HepG2 (cell line): ENCODE results near the gene PLSCR4. TPM values are rescaled to one million over a fixed set of nuclear protein-coding genes. Genes with fewer than 3 reads are reported as not detected.

Experiments used
- CCDC6 ChIP-seq: sonication (generic); formaldehyde crosslinking; IDR thresholded peaks from 2 replicates; pipeline ENCODE4 v1.8.1; 2022; ENCODE audit warnings: mild to moderate bottlenecking, missing genetic modification reagents, moderate library complexity
- EHMT2 ChIP-seq: fragments of 200-600 bp; sonication (generic); IDR thresholded peaks from 2 replicates; pipeline ENCODE4 v1.7.0; 2017; ENCODE audit warnings: antibody characterized with exemption, low read depth, low read length, borderline replicate concordance
- ISL2 ChIP-seq: sonication (generic); formaldehyde crosslinking; IDR thresholded peaks from 2 replicates; pipeline ENCODE4 v1.5.0; 2020; ENCODE audit warnings: missing genetic modification reagents
- KMT2B ChIP-seq: IDR thresholded peaks from 2 replicates; pipeline ENCODE4 v1.6.1; 2016; ENCODE audit warnings: missing genetic modification reagents, missing compliant biosample characterization
- NCOA2 ChIP-seq: sonication (generic); formaldehyde crosslinking; IDR thresholded peaks from 2 replicates; pipeline ENCODE4 v1.8.0; 2022; ENCODE audit warnings: inconsistent platforms
- NKX3-1 ChIP-seq: sonication (generic); formaldehyde crosslinking; IDR thresholded peaks from 2 replicates; pipeline ENCODE4 v1.5.0; 2020; ENCODE audit warnings: missing genetic modification reagents
- SMYD3 ChIP-seq: sonication (generic); formaldehyde crosslinking; IDR thresholded peaks from 2 replicates; pipeline ENCODE4 v1.8.1; 2023; ENCODE audit warnings: mild to moderate bottlenecking, missing genetic modification reagents
- SRSF1 ChIP-seq: fragments of 200-400 bp; formaldehyde crosslinking; optimal IDR thresholded peaks from 2 replicates; pipeline ENCODE3; 2017; ENCODE audit warnings: mild to moderate bottlenecking, low read depth, low read length, moderate library complexity
- TOE1 ChIP-seq: sonication (generic); formaldehyde crosslinking; IDR thresholded peaks from 2 replicates; pipeline ENCODE4 v1.4.0; 2020; ENCODE audit warnings: mild to moderate bottlenecking, missing genetic modification reagents
- TSC22D2 ChIP-seq: sonication (generic); formaldehyde crosslinking; IDR thresholded peaks from 2 replicates; pipeline ENCODE4 v1.5.1; 2020; ENCODE audit warnings: missing genetic modification reagents, mild to moderate bottlenecking, borderline replicate concordance
- ZNF205 ChIP-seq: IDR thresholded peaks from 2 replicates; pipeline ENCODE4 v1.6.1; 2018; ENCODE audit warnings: missing biosample characterization, missing genetic modification reagents
- ZNF709 ChIP-seq: sonication (generic); formaldehyde crosslinking; IDR thresholded peaks from 2 replicates; pipeline ENCODE4 v1.5.0; 2020; ENCODE audit warnings: mild to moderate bottlenecking, missing genetic modification reagents
- ZNF75D ChIP-seq: sonication (generic); formaldehyde crosslinking; IDR thresholded peaks from 2 replicates; pipeline ENCODE4 v1.8.1; 2023; ENCODE audit warnings: missing genetic modification reagents, mild to moderate bottlenecking, borderline replicate concordance
- ZNF761 ChIP-seq: sonication (generic); formaldehyde crosslinking; conservative IDR thresholded peaks from 2 replicates; pipeline ENCODE4 v1.4.0; 2020; ENCODE audit warnings: mild to moderate bottlenecking, missing genetic modification reagents
- ZZZ3 ChIP-seq: sonication (generic); formaldehyde crosslinking; IDR thresholded peaks from 2 replicates; pipeline ENCODE4 v1.4.0; 2020; ENCODE audit warnings: missing genetic modification reagents, mild to moderate bottlenecking, borderline replicate concordance
- polyA plus RNA-seq, 8 experiments: library from polyadenylated mRNA; depleted of rRNA in 3 of 8; stranded (reverse) in 7 of 8; unstranded in 1 of 8; fragments of >200 nt; fragmentation: Illumina TruSeq in 4 of 8; extraction: Trizol in 4 of 8; gene quantifications; 2 replicates each; pipeline versions ENCODE4 v1.2.1 to v1.2.3, GENCODE V29; 2011 to 2016; ENCODE audit warnings: low read depth in 4 of 8, missing spikeins in 1 of 8, mixed read lengths in 1 of 8; ENCODE audit not compliant: insufficient read depth in 1 of 8
- total RNA-seq, 5 experiments: library from RNA; depleted of rRNA; stranded (reverse); fragments of >200 nt; fragmentation: Illumina TruSeq; extraction: Trizol; gene quantifications; 2 replicates each; pipeline ENCODE4 v1.2.3, GENCODE V29; 2016; ENCODE audit warnings: low read depth in 1 of 5
- TF ChIP-seq, protein P1 (sequence below): sonication (generic); formaldehyde crosslinking; IDR thresholded peaks from 2 replicates; pipeline ENCODE4 v1.4.0; 2020; ENCODE audit warnings: missing genetic modification reagents, borderline replicate concordance
- TF ChIP-seq, protein P2 (sequence below): sonication (generic); formaldehyde crosslinking; IDR thresholded peaks from 2 replicates; pipeline ENCODE4 v1.8.0; 2022; ENCODE audit warnings: mild to moderate bottlenecking, missing genetic modification reagents

Gene PLSCR4
- total and polyA plus RNA-seq, 2 of the 13 experiments (the other 11 are each of a cell fraction or from before 2014, with no cell fraction given) = 1.5 to 59.0 TPM

DNA sequence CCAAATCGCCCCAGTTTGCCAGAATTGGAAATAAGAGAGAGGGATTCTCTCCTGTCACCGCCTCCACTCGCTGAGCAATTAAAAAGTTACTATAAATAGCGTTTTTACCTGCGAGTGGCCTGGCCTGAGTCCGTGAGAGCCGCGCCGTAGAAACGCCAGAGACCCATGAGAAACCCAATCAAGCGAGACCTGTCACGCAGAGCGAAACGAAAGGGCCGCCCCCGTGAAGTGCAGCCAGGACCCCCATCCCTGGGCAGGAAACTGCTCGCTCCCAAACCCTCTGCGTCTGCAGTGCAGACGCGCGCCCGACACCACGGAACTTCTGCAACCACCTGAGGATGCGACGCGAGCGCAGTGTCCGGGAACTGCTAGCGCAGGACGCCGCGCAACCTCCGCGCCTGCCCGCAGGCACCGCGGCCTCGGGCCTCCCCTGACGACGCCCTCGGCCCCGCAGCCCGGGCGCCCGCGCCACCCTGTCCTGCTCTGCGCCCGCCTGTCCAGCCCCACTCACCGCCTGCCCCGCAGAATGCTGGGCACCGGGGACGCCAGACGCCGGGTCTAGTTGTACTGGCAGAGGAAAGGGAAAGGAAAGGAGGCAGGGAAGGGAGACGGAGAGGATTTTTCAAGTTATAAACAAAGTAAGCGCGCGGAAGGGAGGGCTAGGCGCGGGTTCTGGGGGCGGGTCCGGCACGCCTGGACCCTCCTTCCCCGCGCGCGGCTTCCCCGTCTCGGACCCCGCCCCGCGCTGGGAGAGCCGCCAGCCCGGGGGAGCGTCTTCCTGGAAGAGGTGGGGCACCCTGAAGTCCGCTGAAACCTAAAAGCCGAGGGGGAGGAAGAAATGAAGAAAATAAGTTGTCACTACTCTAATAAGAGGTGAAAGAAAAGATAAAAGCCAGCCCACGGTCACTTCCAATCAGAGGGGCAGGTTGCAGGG, at the start of gene PLSCR4 (continued):
- no peak for TF ChIP-seq TSC22D2 (CRISPR knock-in tag)
- TF ChIP-seq, protein P1, sequence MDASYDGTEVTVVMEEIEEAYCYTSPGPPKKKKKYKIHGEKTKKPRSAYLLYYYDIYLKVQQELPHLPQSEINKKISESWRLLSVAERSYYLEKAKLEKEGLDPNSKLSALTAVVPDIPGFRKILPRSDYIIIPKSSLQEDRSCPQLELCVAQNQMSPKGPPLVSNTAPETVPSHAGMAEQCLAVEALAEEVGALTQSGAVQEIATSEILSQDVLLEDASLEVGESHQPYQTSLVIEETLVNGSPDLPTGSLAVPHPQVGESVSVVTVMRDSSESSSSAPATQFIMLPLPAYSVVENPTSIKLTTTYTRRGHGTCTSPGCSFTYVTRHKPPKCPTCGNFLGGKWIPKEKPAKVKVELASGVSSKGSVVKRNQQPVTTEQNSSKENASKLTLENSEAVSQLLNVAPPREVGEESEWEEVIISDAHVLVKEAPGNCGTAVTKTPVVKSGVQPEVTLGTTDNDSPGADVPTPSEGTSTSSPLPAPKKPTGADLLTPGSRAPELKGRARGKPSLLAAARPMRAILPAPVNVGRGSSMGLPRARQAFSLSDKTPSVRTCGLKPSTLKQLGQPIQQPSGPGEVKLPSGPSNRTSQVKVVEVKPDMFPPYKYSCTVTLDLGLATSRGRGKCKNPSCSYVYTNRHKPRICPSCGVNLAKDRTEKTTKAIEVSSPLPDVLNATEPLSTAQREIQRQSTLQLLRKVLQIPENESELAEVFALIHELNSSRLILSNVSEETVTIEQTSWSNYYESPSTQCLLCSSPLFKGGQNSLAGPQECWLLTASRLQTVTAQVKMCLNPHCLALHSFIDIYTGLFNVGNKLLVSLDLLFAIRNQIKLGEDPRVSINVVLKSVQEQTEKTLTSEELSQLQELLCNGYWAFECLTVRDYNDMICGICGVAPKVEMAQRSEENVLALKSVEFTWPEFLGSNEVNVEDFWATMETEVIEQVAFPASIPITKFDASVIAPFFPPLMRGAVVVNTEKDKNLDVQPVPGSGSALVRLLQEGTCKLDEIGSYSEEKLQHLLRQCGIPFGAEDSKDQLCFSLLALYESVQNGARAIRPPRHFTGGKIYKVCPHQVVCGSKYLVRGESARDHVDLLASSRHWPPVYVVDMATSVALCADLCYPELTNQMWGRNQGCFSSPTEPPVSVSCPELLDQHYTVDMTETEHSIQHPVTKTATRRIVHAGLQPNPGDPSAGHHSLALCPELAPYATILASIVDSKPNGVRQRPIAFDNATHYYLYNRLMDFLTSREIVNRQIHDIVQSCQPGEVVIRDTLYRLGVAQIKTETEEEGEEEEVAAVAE (CRISPR knock-in tag) = no peak
- TF ChIP-seq KMT2B (CRISPR knock-in tag) = no peak
- TF ChIP-seq SMYD3 (CRISPR knock-in tag) = no peak
- TF ChIP-seq CCDC6 (CRISPR knock-in tag) = peak; percentile 86
- TF ChIP-seq ZZZ3 (CRISPR knock-in tag) = no peak
- TF ChIP-seq TOE1 = no peak
- TF ChIP-seq, protein P2, sequence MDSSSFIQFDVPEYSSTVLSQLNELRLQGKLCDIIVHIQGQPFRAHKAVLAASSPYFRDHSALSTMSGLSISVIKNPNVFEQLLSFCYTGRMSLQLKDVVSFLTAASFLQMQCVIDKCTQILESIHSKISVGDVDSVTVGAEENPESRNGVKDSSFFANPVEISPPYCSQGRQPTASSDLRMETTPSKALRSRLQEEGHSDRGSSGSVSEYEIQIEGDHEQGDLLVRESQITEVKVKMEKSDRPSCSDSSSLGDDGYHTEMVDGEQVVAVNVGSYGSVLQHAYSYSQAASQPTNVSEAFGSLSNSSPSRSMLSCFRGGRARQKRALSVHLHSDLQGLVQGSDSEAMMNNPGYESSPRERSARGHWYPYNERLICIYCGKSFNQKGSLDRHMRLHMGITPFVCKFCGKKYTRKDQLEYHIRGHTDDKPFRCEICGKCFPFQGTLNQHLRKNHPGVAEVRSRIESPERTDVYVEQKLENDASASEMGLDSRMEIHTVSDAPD (CRISPR knock-in tag) = no peak
- TF ChIP-seq ZNF709 (CRISPR knock-in tag) = peak; percentile 65; the same call in 1 of the 2 replicates
- TF ChIP-seq ZNF761 = peak; percentile 71; the same call in 1 of the 2 replicates
- no peak for TF ChIP-seq ZNF75D (CRISPR knock-in tag)
- TF ChIP-seq NKX3-1 = no peak
- TF ChIP-seq ISL2 = no peak
- TF ChIP-seq EHMT2 = no peak
- no peak for TF ChIP-seq SRSF1
- no peak for TF ChIP-seq ZNF205
- TF ChIP-seq NCOA2 (CRISPR knock-in tag) = no peak
